ENCODE data around the gene KIAA1671. TPM values are rescaled to one million over a fixed set of nuclear protein-coding genes. Genes with fewer than 3 reads are reported as not detected.

KIAA1671 gene
- total and polyA plus RNA-seq, 4 experiments from 2014 or later, result 0.04 to 10.2 (median 5.2) TPM

- no peaks in the 10 kb centered on the region for H3K27me3 ChIP-seq (ENCODE audit: insufficient read depth, low read length)
- CTCF ChIA-PET (ENCODE audit: partially characterized antibody), result interaction anchor here (1.3 kb wide), 1 partner anchor 34 kb away, joined by 3 read pairs; no protein-coding TSS in a partner anchor
- H3K4me1 Mint-ChIP-seq, result no peaks in the 10 kb centered on the region
- POLR2A ChIA-PET (ENCODE audit: partially characterized antibody), result no interaction called here
- no peaks in the 10 kb centered on the region for H3K4me1 ChIP-seq (ENCODE audit: insufficient read depth, low read length)
- H3K27ac Mint-ChIP-seq, result peak overlapping the region in 1 of 7 donors; percentile 70
- no peak overlapping the region for H3K27ac ChIP-seq (ENCODE audit: low read depth, low read length)
- no peaks in the 10 kb centered on the region for H3K36me3 Mint-ChIP-seq
- H3K9me3 Mint-ChIP-seq, result no peaks in the 10 kb centered on the region
- no peaks in the 10 kb centered on the region for H3K9me3 ChIP-seq (ENCODE audit: control insufficient read depth in 1 of 2, low read length in 2 of 2)
- peaks cover 1 to 3% of the 10 kb centered on the region in 2 donors for H3K27me3 Mint-ChIP-seq
- no peak overlapping the region for H3K4me3 Mint-ChIP-seq
- intact Hi-C loops (cut with micrococcal nuclease), result no loop called here
- DNase-seq, result no peak
- no peaks in the 10 kb centered on the region for H3K36me3 ChIP-seq (ENCODE audit: insufficient read depth, low read length)
- H3K4me3 ChIP-seq (ENCODE audit: low read length in 2 of 2), result no peak overlapping the region
These were observed 62.6 kb downstream of the KIAA1671 start for GRCh38 chr22:25014896-25015755.

GRCh38 chr22:25016311-25016710 lies 63.8 kb downstream of the KIAA1671 start:
- ChIA-PET POLR2A (ENCODE audit: partially characterized antibody) (interaction anchor here (0.6 kb wide), 1 partner anchor 57 kb away, joined by 3 read pairs; no protein-coding TSS in a partner anchor), CTCF (ENCODE audit: partially characterized antibody) (no interaction called here)
- Histone ChIP-seq H3K4me3 (ENCODE audit: low read length in 2 of 2) (no peak overlapping the region), H3K9me3 (ENCODE audit: control insufficient read depth in 1 of 2, low read length in 2 of 2) (no peaks in the 10 kb centered on the region), H3K27ac (ENCODE audit: low read depth, low read length) (no peak overlapping the region), H3K27me3 (ENCODE audit: insufficient read depth, low read length) (no peaks in the 10 kb centered on the region), H3K4me1 (ENCODE audit: insufficient read depth, low read length) (no peaks in the 10 kb centered on the region), H3K36me3 (ENCODE audit: insufficient read depth, low read length) (no peaks in the 10 kb centered on the region)
- no peaks in the 10 kb centered on the region for H3K4me1 Mint-ChIP-seq
- H3K27me3 Mint-ChIP-seq, result peaks cover 4 to 8% of the 10 kb centered on the region in 2 donors
- peak overlapping the region in 1 of 7 donors; percentile 50 for H3K27ac Mint-ChIP-seq
- intact Hi-C loops (cut with micrococcal nuclease), result no loop called here
- no peaks in the 10 kb centered on the region for H3K9me3 Mint-ChIP-seq
- H3K36me3 Mint-ChIP-seq, result no peaks in the 10 kb centered on the region
- DNase-seq, result no peak
- no peak overlapping the region for H3K4me3 Mint-ChIP-seq

- H3K27me3 Mint-ChIP-seq, result peaks cover 6 to 8% of the 10 kb centered on the region in 2 donors
- intact Hi-C loops (cut with micrococcal nuclease), result no loop called here
- H3K27ac Mint-ChIP-seq, result no peak overlapping the region
- no peak overlapping the region for H3K4me3 Mint-ChIP-seq
- Histone ChIP-seq H3K4me3 (ENCODE audit: low read length in 2 of 2) (no peak overlapping the region), H3K27ac (ENCODE audit: low read depth, low read length) (no peak overlapping the region), H3K27me3 (ENCODE audit: insufficient read depth, low read length) (no peaks in the 10 kb centered on the region), H3K36me3 (ENCODE audit: insufficient read depth, low read length) (no peaks in the 10 kb centered on the region), H3K9me3 (ENCODE audit: control insufficient read depth in 1 of 2, low read length in 2 of 2) (no peaks in the 10 kb centered on the region), H3K4me1 (ENCODE audit: insufficient read depth, low read length) (no peaks in the 10 kb centered on the region)
- ChIA-PET POLR2A (ENCODE audit: partially characterized antibody) (no interaction called here), CTCF (ENCODE audit: partially characterized antibody) (no interaction called here)
- no peaks in the 10 kb centered on the region for H3K9me3 Mint-ChIP-seq
- H3K36me3 Mint-ChIP-seq, result no peaks in the 10 kb centered on the region
- H3K4me1 Mint-ChIP-seq, result no peaks in the 10 kb centered on the region
- DNase-seq, result no peak
These were observed 65.5 kb downstream of the KIAA1671 start for GRCh38 chr22:25018009-25018408.

- Histone ChIP-seq H3K4me1 (ENCODE audit: insufficient read depth, low read length) (no peaks in the 10 kb centered on the region), H3K4me3 (ENCODE audit: low read length in 2 of 2) (no peak overlapping the region), H3K9me3 (ENCODE audit: control insufficient read depth in 1 of 2, low read length in 2 of 2) (no peaks in the 10 kb centered on the region), H3K27me3 (ENCODE audit: insufficient read depth, low read length) (no peaks in the 10 kb centered on the region), H3K36me3 (ENCODE audit: insufficient read depth, low read length) (no peaks in the 10 kb centered on the region), H3K27ac (ENCODE audit: low read depth, low read length) (no peak overlapping the region)
- CTCF ChIA-PET (ENCODE audit: partially characterized antibody), result no interaction called here
- POLR2A ChIA-PET (ENCODE audit: partially characterized antibody), result no interaction called here
- no peaks in the 10 kb centered on the region for H3K9me3 Mint-ChIP-seq
- H3K27ac Mint-ChIP-seq, result no peak overlapping the region
- peaks cover 6 to 8% of the 10 kb centered on the region in 2 donors for H3K27me3 Mint-ChIP-seq
- H3K36me3 Mint-ChIP-seq, result no peaks in the 10 kb centered on the region
- H3K4me1 Mint-ChIP-seq, result no peaks in the 10 kb centered on the region
- no peak overlapping the region for H3K4me3 Mint-ChIP-seq
- intact Hi-C loops (cut with micrococcal nuclease), result no loop called here
- DNase-seq, result no peak
These were observed 67.1 kb downstream of the KIAA1671 start for GRCh38 chr22:25019427-25020184.

GRCh38 chr22:25021409-25021808 lies 68.9 kb downstream of the KIAA1671 start:
- DNase-seq, result no peak
- Mint-ChIP-seq H3K4me3 (no peak overlapping the region), H3K4me1 (peaks cover 0 to 7% (median 5%) of the 10 kb centered on the region in 4 donors), H3K27ac (peak overlapping the region in 1 of 7 donors; percentile 32), H3K36me3 (no peaks in the 10 kb centered on the region), H3K9me3 (no peaks in the 10 kb centered on the region), H3K27me3 (peaks cover 3 to 8% of the 10 kb centered on the region in 2 donors)
- Histone ChIP-seq H3K4me3 (ENCODE audit: low read length in 2 of 2) (no peak overlapping the region), H3K4me1 (ENCODE audit: insufficient read depth, low read length) (peaks cover under 1% of the 10 kb centered on the region), H3K9me3 (ENCODE audit: control insufficient read depth in 1 of 2, low read length in 2 of 2) (no peaks in the 10 kb centered on the region), H3K27ac (ENCODE audit: low read depth, low read length) (no peak overlapping the region), H3K36me3 (ENCODE audit: insufficient read depth, low read length) (no peaks in the 10 kb centered on the region), H3K27me3 (ENCODE audit: insufficient read depth, low read length) (no peaks in the 10 kb centered on the region)
- intact Hi-C loops (cut with micrococcal nuclease), result no loop called here
- CTCF ChIA-PET (ENCODE audit: partially characterized antibody), result interaction anchor here (2.0 kb wide), 1 partner anchor 83 kb away, joined by 6 read pairs; no protein-coding TSS in a partner anchor
- POLR2A ChIA-PET (ENCODE audit: partially characterized antibody), result no interaction called here

GRCh38 chr22:25021976-25022711 lies 69.6 kb downstream of the KIAA1671 start:
- Mint-ChIP-seq H3K36me3 (no peaks in the 10 kb centered on the region), H3K9me3 (no peaks in the 10 kb centered on the region), H3K4me1 (peaks cover 6 to 15% (median 9%) of the 10 kb centered on the region in 4 donors), H3K27ac (no peak overlapping the region), H3K4me3 (no peak overlapping the region), H3K27me3 (peaks cover 3 to 8% of the 10 kb centered on the region in 2 donors)
- POLR2A ChIA-PET (ENCODE audit: partially characterized antibody), result no interaction called here
- Histone ChIP-seq H3K9me3 (ENCODE audit: control insufficient read depth in 1 of 2, low read length in 2 of 2) (no peaks in the 10 kb centered on the region), H3K27me3 (ENCODE audit: insufficient read depth, low read length) (no peaks in the 10 kb centered on the region), H3K36me3 (ENCODE audit: insufficient read depth, low read length) (no peaks in the 10 kb centered on the region), H3K4me3 (ENCODE audit: low read length in 2 of 2) (no peak overlapping the region), H3K27ac (ENCODE audit: low read depth, low read length) (no peak overlapping the region), H3K4me1 (ENCODE audit: insufficient read depth, low read length) (peaks cover 5% of the 10 kb centered on the region)
- intact Hi-C loops (cut with micrococcal nuclease), result no loop called here
- CTCF ChIA-PET (ENCODE audit: partially characterized antibody), result interaction anchor here (2.0 kb wide), 1 partner anchor 84 kb away, joined by 6 read pairs; no protein-coding TSS in a partner anchor
- DNase-seq, result no peak

GRCh38 chr22:25023879-25024278 lies 71.4 kb downstream of the KIAA1671 start:
- H3K27me3 Mint-ChIP-seq, result peaks cover 3 to 8% of the 10 kb centered on the region in 2 donors

More at GRCh38 chr22:25023879-25024278, 71.4 kb downstream of the KIAA1671 start:
- H3K27me3 ChIP-seq (ENCODE audit: insufficient read depth, low read length), result no peaks in the 10 kb centered on the region
- Mint-ChIP-seq H3K4me3 (no peak overlapping the region), H3K9me3 (no peaks in the 10 kb centered on the region), H3K27ac (no peak overlapping the region), H3K36me3 (no peaks in the 10 kb centered on the region), H3K4me1 (peaks cover 7 to 22% (median 9%) of the 10 kb centered on the region in 4 donors)
- intact Hi-C loops (cut with micrococcal nuclease), result no loop called here
- H3K36me3 ChIP-seq (ENCODE audit: insufficient read depth, low read length), result no peaks in the 10 kb centered on the region
- H3K4me1 ChIP-seq (ENCODE audit: insufficient read depth, low read length), result peaks cover 5% of the 10 kb centered on the region
- no peak overlapping the region for H3K27ac ChIP-seq (ENCODE audit: low read depth, low read length)
- H3K4me3 ChIP-seq (ENCODE audit: low read length in 2 of 2), result no peak overlapping the region
- no peak for DNase-seq
- H3K9me3 ChIP-seq (ENCODE audit: control insufficient read depth in 1 of 2, low read length in 2 of 2), result no peaks in the 10 kb centered on the region
- CTCF ChIA-PET (ENCODE audit: partially characterized antibody), result no interaction called here
- POLR2A ChIA-PET (ENCODE audit: partially characterized antibody), result no interaction called here

All from CD4-positive, alpha-beta memory T cell (primary cell).